Measurements from ENCODE around the gene GPR108.
A peak's percentile ranks its signal among the peaks of the same experiment; 100 is the strongest.
"Not testable (repeated sequence)": the region's sequence is repeated elsewhere in the genome, so short reads cannot be mapped to it uniquely, and the experiment has no call there.

Gene GPR108

GRCh38 chr19:6737284-6737872 lies at the start of gene GPR108:
Gene GPR108, minus strand, starts transcription at chr19:6737580. Its CDS starts 4 bp downstream, at chr19:6737576.
- peak; percentile 99 for DNase-seq (ENCODE audit: low spot score)

- no peak for DNase-seq (ENCODE audit: low spot score)
Observed at GRCh38 chr19:6779206-6779605, 41.8 kb upstream of the GPR108 start.

GRCh38 chr19:6778386-6778785 lies 41.0 kb upstream of the GPR108 start:
- no peak for DNase-seq (ENCODE audit: low spot score)

GRCh38 chr19:6777434-6777833 lies 40.1 kb upstream of the GPR108 start:
- DNase-seq (ENCODE audit: low spot score): no peak

GRCh38 chr19:6776999-6777398 lies 39.6 kb upstream of the GPR108 start:
- DNase-seq (ENCODE audit: low spot score): no peak

- not testable (repeated sequence) for DNase-seq (ENCODE audit: low spot score)
Observed at GRCh38 chr19:6776045-6776444, 38.7 kb upstream of the GPR108 start.

- peak; percentile 36 for DNase-seq (ENCODE audit: low spot score)
Observed at GRCh38 chr19:6774821-6775707, 37.7 kb upstream of the GPR108 start.

- DNase-seq (ENCODE audit: low spot score): peak; percentile 81
Observed at GRCh38 chr19:6773323-6773931, 36.0 kb upstream of the GPR108 start.

- no peak for DNase-seq (ENCODE audit: low spot score)
Observed at GRCh38 chr19:6772866-6773322, 35.5 kb upstream of the GPR108 start.

GRCh38 chr19:6772028-6772865 lies 34.9 kb upstream of the GPR108 start, which contains the start of gene VAV1:
Gene VAV1, plus strand, starts transcription at chr19:6772708. Its CDS starts 100 bp downstream, at chr19:6772808.
- DNase-seq (ENCODE audit: low spot score): peak; percentile 94

- not testable (repeated sequence) for DNase-seq (ENCODE audit: low spot score)
Observed at GRCh38 chr19:6771648-6772027, 34.3 kb upstream of the GPR108 start.

- no peak for DNase-seq (ENCODE audit: low spot score)
Observed at GRCh38 chr19:6769006-6769619, 31.7 kb upstream of the GPR108 start.

GRCh38 chr19:6768236-6768785 lies 30.9 kb upstream of the GPR108 start:
- DNase-seq (ENCODE audit: low spot score): no peak

- DNase-seq (ENCODE audit: low spot score): peak; percentile 97
Observed at GRCh38 chr19:6767357-6768235, 30.2 kb upstream of the GPR108 start, which contains the start of gene SH2D3A. Gene SH2D3A, minus strand, starts transcription at chr19:6767435. Its CDS starts 3,687 bp downstream, at chr19:6763748.

GRCh38 chr19:6767081-6767356 lies 29.6 kb upstream of the GPR108 start:
- DNase-seq (ENCODE audit: low spot score): peak; percentile 51

- DNase-seq (ENCODE audit: low spot score): no peak
Observed at GRCh38 chr19:6766357-6767080, 29.1 kb upstream of the GPR108 start.

GRCh38 chr19:6765738-6766356 lies 28.5 kb upstream of the GPR108 start:
- DNase-seq (ENCODE audit: low spot score): no peak

- DNase-seq (ENCODE audit: low spot score): not testable (repeated sequence)
Observed at GRCh38 chr19:6762253-6762797, 24.9 kb upstream of the GPR108 start.

Data from NAMALWA (cell line).